ENCODE measurements around the gene GCGR. TPM values are rescaled to one million over a fixed set of nuclear protein-coding genes. Genes with fewer than 3 reads are reported as not detected.

GCGR gene
- total and polyA plus RNA-seq, 10 of the 15 experiments (the other 5 are each of a cell fraction or from before 2014, with no cell fraction given), result not detected

DNA sequence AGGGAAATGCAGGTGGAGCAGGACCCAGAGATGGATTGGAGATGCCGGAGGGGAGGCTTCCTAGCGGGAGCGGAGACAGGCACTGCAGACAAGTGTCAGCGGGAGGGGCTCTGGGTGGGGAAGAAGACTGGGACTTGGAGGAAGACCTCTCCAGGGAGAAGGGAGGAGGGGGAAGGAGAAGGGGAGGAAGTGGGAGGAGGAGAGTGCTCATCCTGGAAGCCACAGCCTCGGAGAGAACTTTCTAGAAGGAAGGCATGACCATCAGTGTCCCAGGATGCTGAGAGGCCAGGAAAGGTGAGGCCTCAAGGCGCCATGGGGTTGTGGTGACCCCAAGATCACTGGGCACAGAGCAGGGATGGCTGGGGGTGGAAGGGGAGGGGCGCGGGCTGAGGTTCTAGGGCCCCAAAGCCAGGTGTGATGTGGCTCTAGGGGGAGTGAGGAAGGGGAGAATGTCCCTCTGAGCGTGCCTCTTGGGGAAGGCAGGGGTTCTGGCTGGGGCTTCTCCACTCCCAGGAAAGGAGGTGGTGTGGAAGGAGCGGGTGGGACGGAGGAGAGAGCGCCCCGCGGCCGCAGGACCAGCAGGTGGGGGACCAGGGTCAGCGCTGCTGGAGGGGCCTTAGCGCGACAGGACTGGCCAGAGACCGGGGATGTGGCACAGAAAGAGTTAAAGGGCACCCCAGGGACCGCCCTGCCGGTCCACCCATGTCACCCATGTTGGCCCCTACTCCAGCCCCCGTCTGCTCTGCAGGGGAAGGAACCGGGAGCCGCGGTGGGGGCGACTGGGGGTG is 900 bp upstream of the GCGR start:
- WGBS (ENCODE audit: insufficient coverage, insufficient replicate concordance, low lambda C conversion rate, missing lambda C conversion rate), result 60% methylated on average over 24 of the region's 26 CpGs
- Histone ChIP-seq H4K20me1 (ENCODE audit: control insufficient read depth, insufficient read depth) (no peaks in the 10 kb centered on the region), H3K27ac (ENCODE audit: control insufficient read depth, insufficient read depth) (no peak overlapping the region), H3K9ac (ENCODE audit: control insufficient read depth, insufficient read depth, low read length) (no peak overlapping the region), H3K9me3 (replicated peaks; ENCODE audit: control insufficient read depth, insufficient read depth, low read length) (no peaks in the 10 kb centered on the region), H3K4me3 (no peak overlapping the region), H3K4me1 (ENCODE audit: control insufficient read depth, insufficient read depth, low read length) (no peaks in the 10 kb centered on the region), H3K36me3 (ENCODE audit: control insufficient read depth in 2 of 2, insufficient read depth in 2 of 2, low read length in 1 of 2) (no peaks in the 10 kb centered on the region), H3K4me2 (ENCODE audit: control insufficient read depth, insufficient read depth) (no peak overlapping the region), H3K79me2 (ENCODE audit: control insufficient read depth, insufficient read depth, low read length) (no peaks in the 10 kb centered on the region), H3K27me3 (replicated peaks in 1 of 2; ENCODE audit: control insufficient read depth in 2 of 2, insufficient read depth in 2 of 2, low read length in 1 of 2) (peaks cover 1 to 4% of the 10 kb centered on the region in 2 experiments; a peak in 1 of 4 replicates), H2AFZ (ENCODE audit: control insufficient read depth, low read depth, low read length) (no peak overlapping the region)
- ChIA-PET SMC1A (ENCODE audit: uncharacterized antibody, unreplicated experiment) (no interaction called here), RAD21 (ENCODE audit: unreplicated experiment) (no interaction called here), POLR2A (no interaction called here), CTCF (no interaction called here)
- intact Hi-C loops (cut with micrococcal nuclease; ENCODE audit: unreplicated experiment), result no loop called here
- ATAC-seq (no peak), DNase-seq (ENCODE audit: low read depth, low spot score) (no peak), FAIRE-seq (no peak)
- no peak for TF ChIP-seq NFXL1 (IDR thresholded peaks at IDR 0.05; ENCODE audit: borderline replicate concordance)
- TF ChIP-seq, protein P1, sequence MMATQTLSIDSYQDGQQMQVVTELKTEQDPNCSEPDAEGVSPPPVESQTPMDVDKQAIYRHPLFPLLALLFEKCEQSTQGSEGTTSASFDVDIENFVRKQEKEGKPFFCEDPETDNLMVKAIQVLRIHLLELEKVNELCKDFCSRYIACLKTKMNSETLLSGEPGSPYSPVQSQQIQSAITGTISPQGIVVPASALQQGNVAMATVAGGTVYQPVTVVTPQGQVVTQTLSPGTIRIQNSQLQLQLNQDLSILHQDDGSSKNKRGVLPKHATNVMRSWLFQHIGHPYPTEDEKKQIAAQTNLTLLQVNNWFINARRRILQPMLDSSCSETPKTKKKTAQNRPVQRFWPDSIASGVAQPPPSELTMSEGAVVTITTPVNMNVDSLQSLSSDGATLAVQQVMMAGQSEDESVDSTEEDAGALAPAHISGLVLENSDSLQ (IDR thresholded peaks at IDR 0.05), result no peak
- TF ChIP-seq NFIC (IDR thresholded peaks at IDR 0.05; ENCODE audit: low read depth, low read length), result no peak
- TF ChIP-seq ATF7 (IDR thresholded peaks at IDR 0.05; ENCODE audit: low read depth), result no peak
- no peak for TF ChIP-seq POLR2AphosphoS5 (IDR thresholded peaks at IDR 0.05; ENCODE audit: low read length)
- TF ChIP-seq, protein P2, sequence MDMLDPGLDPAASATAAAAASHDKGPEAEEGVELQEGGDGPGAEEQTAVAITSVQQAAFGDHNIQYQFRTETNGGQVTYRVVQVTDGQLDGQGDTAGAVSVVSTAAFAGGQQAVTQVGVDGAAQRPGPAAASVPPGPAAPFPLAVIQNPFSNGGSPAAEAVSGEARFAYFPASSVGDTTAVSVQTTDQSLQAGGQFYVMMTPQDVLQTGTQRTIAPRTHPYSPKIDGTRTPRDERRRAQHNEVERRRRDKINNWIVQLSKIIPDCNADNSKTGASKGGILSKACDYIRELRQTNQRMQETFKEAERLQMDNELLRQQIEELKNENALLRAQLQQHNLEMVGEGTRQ (IDR thresholded peaks at IDR 0.05; ENCODE audit: borderline replicate concordance, low read depth, low read length), result no peak
- TF ChIP-seq RBBP5 (conservative IDR thresholded peaks at IDR 0.05), result no peak
- TF ChIP-seq YBX1 (IDR thresholded peaks at IDR 0.05), result no peak
- no peak for TF ChIP-seq HDGF (IDR thresholded peaks at IDR 0.05)
- no peak for TF ChIP-seq RUNX3 (IDR thresholded peaks at IDR 0.05; ENCODE audit: low read length)
- no peak for TF ChIP-seq ZNF384 (IDR thresholded peaks at IDR 0.05; ENCODE audit: borderline replicate concordance, low read depth, low read length)
- no peak for TF ChIP-seq ZZZ3 (IDR thresholded peaks at IDR 0.05; ENCODE audit: control insufficient read depth, insufficient read length, low read depth)
- TF ChIP-seq, protein P3, sequence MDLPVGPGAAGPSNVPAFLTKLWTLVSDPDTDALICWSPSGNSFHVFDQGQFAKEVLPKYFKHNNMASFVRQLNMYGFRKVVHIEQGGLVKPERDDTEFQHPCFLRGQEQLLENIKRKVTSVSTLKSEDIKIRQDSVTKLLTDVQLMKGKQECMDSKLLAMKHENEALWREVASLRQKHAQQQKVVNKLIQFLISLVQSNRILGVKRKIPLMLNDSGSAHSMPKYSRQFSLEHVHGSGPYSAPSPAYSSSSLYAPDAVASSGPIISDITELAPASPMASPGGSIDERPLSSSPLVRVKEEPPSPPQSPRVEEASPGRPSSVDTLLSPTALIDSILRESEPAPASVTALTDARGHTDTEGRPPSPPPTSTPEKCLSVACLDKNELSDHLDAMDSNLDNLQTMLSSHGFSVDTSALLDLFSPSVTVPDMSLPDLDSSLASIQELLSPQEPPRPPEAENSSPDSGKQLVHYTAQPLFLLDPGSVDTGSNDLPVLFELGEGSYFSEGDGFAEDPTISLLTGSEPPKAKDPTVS (IDR thresholded peaks at IDR 0.05; ENCODE audit: low read depth, low read length), result no peak
- TF ChIP-seq ZNF622 (IDR thresholded peaks at IDR 0.05), result no peak
- TF ChIP-seq JUNB (IDR thresholded peaks at IDR 0.05), result no peak
- in situ Hi-C loops (cut with MboI), result no loop called here
- no TSS peak for BruUV-seq (replicated peaks)
